ENCODE results near the gene DHX8.

DNA sequence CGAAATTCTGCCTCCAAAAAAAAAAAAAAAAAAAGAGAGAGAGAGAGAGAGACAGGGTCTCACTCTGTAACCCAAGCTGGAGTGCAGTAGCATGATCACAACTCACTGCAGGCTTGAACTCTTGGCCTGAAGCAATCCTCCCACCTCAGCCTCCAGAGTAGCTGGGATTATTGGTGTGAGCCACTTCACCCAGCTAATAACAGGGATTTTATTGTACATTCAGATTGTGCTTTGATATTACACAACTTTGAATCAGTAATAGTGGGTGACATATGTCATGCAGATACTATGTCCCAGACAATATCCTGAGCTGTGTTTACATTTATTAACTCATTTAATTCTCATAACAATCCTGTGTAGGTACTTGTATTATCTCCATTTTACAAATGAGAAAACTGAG is 19.7 kb upstream of the DHX8 start:
- TF ChIP-seq GATA2 (IDR thresholded peaks at IDR 0.05; ENCODE audit: low read depth, low read length) (no peak), GATA3 (IDR thresholded peaks at IDR 0.05; ENCODE audit: low read depth, low read length) (no peak)

All from SH-SY5Y (cell line).